COLO668 (cell line): ENCODE measurements around the gene MSH5.

ENCODE experiments used
- DNase-seq: peaks from one replicate; lab custom pipeline; 2025; ENCODE audit not compliant: unreplicated experiment; lab: John Stamatoyannopoulos, UW

Gene MSH5

GRCh38 chr6:31712296-31712695 lies 27.5 kb upstream of the MSH5 start:
- peak; percentile 10 for DNase-seq

- no peak for DNase-seq
These were observed 26.3 kb upstream of the MSH5 start for GRCh38 chr6:31713465-31713864.

- no peak for DNase-seq
These were observed 25.7 kb upstream of the MSH5 start for GRCh38 chr6:31713991-31714684.

- DNase-seq, result no peak
These were observed 24.5 kb upstream of the MSH5 start, which contains the start of gene LY6G6D for GRCh38 chr6:31715022-31715958. LY6G6D (plus strand) TSS chr6:31715348; CDS start chr6:31715356, 8 bp downstream.

GRCh38 chr6:31717499-31718222 lies 22.1 kb upstream of the MSH5 start:
- peak; percentile 2 for DNase-seq

GRCh38 chr6:31718265-31718664 lies 21.5 kb upstream of the MSH5 start:
- DNase-seq, result peak; percentile 17

- DNase-seq, result no peak
These were observed 20.8 kb upstream of the MSH5 start for GRCh38 chr6:31719001-31719400.

GRCh38 chr6:31720196-31720770 lies 19.5 kb upstream of the MSH5 start:
- no peak for DNase-seq

GRCh38 chr6:31721351-31722020 lies 18.3 kb upstream of the MSH5 start, which contains the start of gene LY6G6C:
LY6G6C (minus strand) TSS chr6:31721746; CDS start chr6:31721679, 67 bp downstream.
- no peak for DNase-seq

- no peak for DNase-seq
These were observed 17.6 kb upstream of the MSH5 start for GRCh38 chr6:31722173-31722572.

- DNase-seq, result no peak
These were observed 16.4 kb upstream of the MSH5 start, which contains the start of gene MPIG6B for GRCh38 chr6:31723245-31723979. MPIG6B (plus strand) TSS chr6:31723373; CDS start chr6:31723384, 11 bp downstream.

GRCh38 chr6:31723980-31724691 lies 15.7 kb upstream of the MSH5 start:
- DNase-seq, result no peak

GRCh38 chr6:31725502-31726350 lies 14.1 kb upstream of the MSH5 start:
- DNase-seq, result no peak

GRCh38 chr6:31727034-31727716 lies 12.6 kb upstream of the MSH5 start:
- no peak for DNase-seq

- no peak for DNase-seq
These were observed 11.8 kb upstream of the MSH5 start for GRCh38 chr6:31727717-31728671.

- no peak for DNase-seq
These were observed 10.9 kb upstream of the MSH5 start, which contains the start of gene DDAH2 for GRCh38 chr6:31728767-31729514. DDAH2 (minus strand) TSS chr6:31729299; CDS start chr6:31729161, 138 bp downstream.
